Right ventricle myocardium inferior (tissue), 1 donor: ENCODE results near the gene PTPRN2. TPM values are rescaled to one million over a fixed set of nuclear protein-coding genes. Genes with fewer than 3 reads are reported as not detected.

Source experiments
- ATAC-seq: fragments of 200-7000 bp; cut with Tn5 transposase; one replicate; pipeline ENCODE4 v1.9.1; 2020; ENCODE audit warnings: mild to moderate bottlenecking, moderate library complexity
- DNase-seq: peaks from one replicate; pipeline ENCODE4 v3.0.0; 2021; ENCODE audit errors: missing footprints
- intact Hi-C: fragments of 100-400 bp; cut with DNase I; formaldehyde crosslinking; loops from one replicate; pipeline ENCODE4 v1.11.0; 2022
- total RNA-seq: library from RNA; stranded (reverse); fragmentation: NEBNext Ultra II Directional; extraction: Animal tissue kit (Norgen Biotek cat#: 25700); gene quantifications from one replicate; pipeline ENCODE4 v1.2.1, GENCODE V29; 2021
- donor health status: DM: no; HTN: yes; CAD: no; lungs with severe emphysema.

Gene PTPRN2
- total RNA-seq, 1 donor from 2014 or later: 1.6 TPM

- intact Hi-C loops: no loop called here
- DNase-seq (no peak), ATAC-seq (no peak)
These were observed 393.2 kb downstream of the PTPRN2 start for GRCh38 chr7:158194365-158194900.

GRCh38 chr7:158193446-158193845 lies 394.2 kb downstream of the PTPRN2 start:
- no peak for ATAC-seq
- intact Hi-C loops: no loop called here
- DNase-seq: no peak

GRCh38 chr7:158192956-158193355 lies 394.7 kb downstream of the PTPRN2 start:
- ATAC-seq (no peak), DNase-seq (no peak)
- intact Hi-C loops: no loop called here

- intact Hi-C loops: no loop called here
- DNase-seq: no peak
- no peak for ATAC-seq
These were observed 395.3 kb downstream of the PTPRN2 start for GRCh38 chr7:158192184-158192835.

- no peak for ATAC-seq
- intact Hi-C loops: no loop called here
- DNase-seq: no peak
These were observed 396.0 kb downstream of the PTPRN2 start for GRCh38 chr7:158191671-158192070.

- intact Hi-C loops: no loop called here
- ATAC-seq (no peak), DNase-seq (no peak)
These were observed 396.9 kb downstream of the PTPRN2 start for GRCh38 chr7:158190756-158191155.

- intact Hi-C loops: no loop called here
- DNase-seq (no peak), ATAC-seq (no peak)
These were observed 398.9 kb downstream of the PTPRN2 start for GRCh38 chr7:158188676-158189075.

GRCh38 chr7:158187694-158187994 lies 400.0 kb downstream of the PTPRN2 start:
- ATAC-seq (no peak), DNase-seq (no peak)
- intact Hi-C loops: no loop called here

GRCh38 chr7:158186864-158187693 lies 400.5 kb downstream of the PTPRN2 start:
- no peak for DNase-seq
- intact Hi-C loops: no loop called here
- no peak for ATAC-seq

GRCh38 chr7:158186406-158186805 lies 401.2 kb downstream of the PTPRN2 start:
- ATAC-seq: no peak
- intact Hi-C loops: no loop called here
- no peak for DNase-seq

GRCh38 chr7:158185653-158186052 lies 402.0 kb downstream of the PTPRN2 start:
- DNase-seq (no peak), ATAC-seq (no peak)
- intact Hi-C loops: no loop called here

GRCh38 chr7:158183431-158183830 lies 404.2 kb downstream of the PTPRN2 start:
- intact Hi-C loops: no loop called here
- no peak for ATAC-seq
- no peak for DNase-seq

- DNase-seq: no peak
- ATAC-seq: no peak
- intact Hi-C loops: no loop called here
These were observed 411.0 kb downstream of the PTPRN2 start for GRCh38 chr7:158176561-158177173.

GRCh38 chr7:158175779-158176178 lies 411.8 kb downstream of the PTPRN2 start:
- ATAC-seq (no peak), DNase-seq (no peak)
- intact Hi-C loops: no loop called here

- ATAC-seq (no peak), DNase-seq (no peak)
- intact Hi-C loops: no loop called here
These were observed 412.7 kb downstream of the PTPRN2 start for GRCh38 chr7:158174947-158175346.

- ATAC-seq (no peak), DNase-seq (no peak)
- intact Hi-C loops: no loop called here
These were observed 420.2 kb downstream of the PTPRN2 start for GRCh38 chr7:158167373-158167772.

GRCh38 chr7:158166386-158167340 lies 421.0 kb downstream of the PTPRN2 start:
- no peak for DNase-seq
- no peak for ATAC-seq
- intact Hi-C loops: no loop called here

GRCh38 chr7:158165711-158166110 lies 421.9 kb downstream of the PTPRN2 start:
- intact Hi-C loops: no loop called here
- ATAC-seq (no peak), DNase-seq (no peak)
